ENCODE results near the gene SMAD5. TPM values are rescaled to one million over a fixed set of nuclear protein-coding genes. Genes with fewer than 3 reads are reported as not detected.

Gene SMAD5
- 10 to 100 TPM; 63.7 to 77.8 (median 66.5) TPM for polyA plus RNA-seq (ENCODE audit: insufficient read length in 4 of 4)

GRCh38 chr5:136132557-136133221, at the start of gene SMAD5:
Gene SMAD5 (plus strand): TSS chr5:136132845. CDS start chr5:136153761, 20,916 bp downstream.
- DNase-seq (ENCODE audit: low read depth in 4 of 4, low spot score in 2 of 4) = peak; percentile 83 to 95 (median 93)

- DNase-seq (ENCODE audit: low read depth in 4 of 4, low spot score in 2 of 4) = no peak
Observed at GRCh38 chr5:136084698-136085097, 47.9 kb upstream of the SMAD5 start.

DNA sequence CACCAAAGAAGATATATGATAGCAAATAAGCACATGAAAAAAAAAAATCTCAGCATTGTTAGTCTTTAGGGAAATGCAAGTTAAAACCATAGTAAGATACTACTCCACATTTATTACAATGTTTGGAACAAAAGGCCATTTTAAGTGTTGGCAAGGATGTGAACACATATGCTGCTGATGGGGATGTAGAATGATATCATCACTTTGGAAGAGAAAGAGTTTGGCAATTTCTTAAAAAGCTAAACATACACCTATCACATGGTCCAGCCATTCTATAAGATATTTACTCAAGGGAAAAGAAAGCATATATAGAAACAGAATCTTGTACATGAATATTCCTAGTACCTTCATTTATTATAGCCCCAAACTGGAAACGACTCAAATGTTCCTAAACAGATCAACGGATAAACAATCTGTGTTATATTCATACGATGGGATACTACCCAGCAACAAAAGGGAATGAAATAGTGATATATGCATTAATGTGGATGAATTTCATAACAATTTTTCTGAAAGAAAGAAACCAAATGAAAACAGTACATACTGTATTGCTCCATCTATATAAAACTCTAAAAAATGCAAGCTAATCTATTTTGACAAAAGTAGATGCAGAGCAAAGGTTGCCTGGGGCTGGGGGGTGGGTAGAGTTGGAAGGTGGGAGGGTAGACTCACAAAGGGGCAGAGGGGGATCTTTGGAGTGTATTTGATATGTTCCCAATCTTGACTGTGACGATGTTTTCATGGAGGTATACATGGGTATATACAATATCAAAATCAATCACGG, 45.7 kb upstream of the SMAD5 start:
- DNase-seq (ENCODE audit: low read depth in 4 of 4, low spot score in 2 of 4) = no peak

DNA sequence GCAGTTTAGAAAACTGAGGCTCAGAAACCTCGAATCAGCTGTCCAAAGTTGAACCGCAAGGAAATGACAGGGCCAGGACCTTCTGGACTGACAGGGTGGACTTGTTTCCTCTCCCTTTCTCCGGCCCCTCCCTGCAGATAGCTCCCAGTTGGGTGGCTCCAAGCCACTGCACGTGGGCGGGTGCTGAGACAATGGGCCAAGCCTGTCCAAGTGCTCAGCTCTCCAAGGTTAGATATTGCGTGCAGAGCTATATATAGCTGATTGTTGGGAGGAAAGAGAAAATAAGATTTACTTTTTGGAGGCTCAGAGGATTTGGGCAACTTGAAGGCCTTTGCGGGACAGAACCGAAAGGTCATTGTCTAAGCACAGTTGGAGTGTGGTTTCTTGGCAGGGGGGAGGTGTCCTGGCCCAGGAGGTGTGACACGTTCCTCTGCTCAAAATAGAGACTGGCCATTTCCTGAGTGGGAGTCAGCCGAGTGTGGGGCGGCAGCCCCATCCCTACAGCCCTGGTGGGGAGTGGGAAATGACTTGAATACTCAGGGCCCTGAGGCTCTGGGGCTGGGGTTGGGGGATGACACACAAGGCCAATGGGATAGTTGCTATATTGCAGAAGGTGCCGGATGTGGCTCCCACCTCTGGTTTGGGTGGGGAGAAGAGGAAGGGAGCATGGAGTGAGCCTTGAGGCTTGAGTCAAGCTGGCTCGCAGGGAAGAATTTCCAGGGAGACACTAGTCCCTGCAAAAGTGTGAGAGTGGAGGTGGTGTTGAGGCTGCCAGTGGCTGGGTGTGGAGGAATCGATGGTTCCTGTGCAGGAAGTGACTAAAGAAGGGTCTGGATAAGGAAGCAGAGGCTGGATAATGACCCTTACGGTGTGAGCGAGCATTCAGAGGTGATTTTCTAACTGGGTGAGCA, 44.4 kb upstream of the SMAD5 start:
- DNase-seq (ENCODE audit: low read depth in 4 of 4, low spot score in 2 of 4) = no peak

- no peak for DNase-seq (ENCODE audit: low read depth in 4 of 4, low spot score in 2 of 4)
Observed at GRCh38 chr5:136089791-136090190, 42.9 kb upstream of the SMAD5 start.

DNA sequence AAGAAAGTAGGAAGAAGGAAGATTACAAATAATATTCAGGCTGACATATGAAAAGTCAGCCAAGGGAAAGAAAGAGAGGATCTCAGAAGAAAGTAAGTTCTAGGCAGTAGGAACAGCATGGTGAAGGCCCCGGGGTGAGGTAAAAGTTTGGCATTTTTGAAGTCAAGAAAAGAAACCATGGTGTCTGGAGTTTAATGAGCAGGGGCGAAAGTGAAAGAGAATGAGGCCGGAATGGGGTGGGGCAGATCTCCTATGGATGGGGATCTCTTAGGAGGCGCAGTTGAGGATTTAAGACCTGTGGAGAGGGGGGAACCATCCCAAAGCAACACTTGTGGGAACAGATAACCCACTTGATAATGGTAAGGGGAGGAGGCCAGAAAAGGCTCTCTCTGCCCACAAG, 42.3 kb upstream of the SMAD5 start:
- no peak for DNase-seq (ENCODE audit: low read depth in 4 of 4, low spot score in 2 of 4)

DNA sequence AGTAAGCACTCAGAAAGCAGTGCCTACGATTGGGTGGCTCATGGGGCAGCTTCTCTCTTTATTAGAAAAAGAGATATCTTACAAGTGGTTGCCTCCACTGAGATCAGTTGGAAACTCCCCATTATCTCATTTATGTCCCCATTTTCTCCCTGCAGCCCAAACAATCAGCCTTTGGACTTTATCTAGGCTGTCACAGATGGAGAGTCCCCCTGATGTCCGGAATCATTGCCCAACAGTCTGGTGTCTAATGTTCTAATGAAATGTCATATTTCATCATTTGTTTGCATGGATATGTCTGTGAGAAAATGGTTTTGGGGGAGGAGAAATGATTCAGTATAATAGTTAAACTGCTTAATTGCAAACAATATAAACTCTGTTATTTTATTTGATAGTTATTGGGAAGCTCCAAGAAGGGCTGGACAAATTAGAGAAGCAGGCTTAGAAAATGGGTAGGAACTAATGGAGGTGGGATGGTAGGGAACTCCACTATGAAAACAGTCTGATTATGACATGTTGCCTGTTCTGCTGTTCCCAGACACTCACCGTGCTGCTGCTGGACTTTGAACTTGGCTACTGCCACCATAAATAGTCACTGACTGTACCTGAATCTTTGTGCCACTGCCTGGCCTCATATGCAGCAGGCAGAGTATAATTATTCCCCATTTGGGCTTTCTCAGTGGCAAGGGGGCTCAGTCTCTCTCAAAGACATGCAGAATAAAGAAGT, 38.3 kb upstream of the SMAD5 start:
- no peak for DNase-seq (ENCODE audit: low read depth in 4 of 4, low spot score in 2 of 4)

DNA sequence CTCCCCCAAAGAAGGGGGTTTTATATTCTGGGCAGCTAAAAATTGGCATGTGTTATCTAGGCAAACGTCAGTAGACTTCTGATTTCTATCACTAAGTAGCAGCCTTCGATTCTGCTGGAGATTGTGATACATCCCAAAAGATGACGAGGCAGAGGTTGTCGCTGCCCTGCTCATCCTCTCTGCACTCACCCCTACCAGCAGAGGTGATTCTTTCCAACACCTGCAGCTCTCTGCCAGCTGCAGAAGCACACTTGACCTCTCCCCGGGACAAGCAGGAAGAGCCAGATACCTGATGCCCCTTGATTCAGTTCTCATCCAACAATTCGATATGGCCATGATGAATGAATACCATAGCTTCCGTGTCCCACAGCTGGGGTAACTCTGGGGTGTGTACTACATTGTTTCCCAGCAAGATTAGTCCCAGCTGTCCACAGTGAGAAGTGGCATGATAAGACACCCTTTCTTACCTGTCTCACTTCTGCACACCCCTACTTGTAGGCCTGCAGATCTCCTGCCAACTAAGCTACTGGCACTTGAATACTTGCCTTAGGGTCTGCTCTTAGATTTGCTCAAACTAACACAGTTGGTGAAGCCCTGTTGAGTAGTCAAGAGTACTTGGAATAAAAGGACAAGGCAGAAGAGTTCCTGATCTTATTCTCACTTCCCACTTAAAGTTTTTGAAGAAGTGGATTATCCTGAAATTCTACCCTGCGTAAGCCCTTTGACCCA, 37.6 kb upstream of the SMAD5 start:
- DNase-seq (ENCODE audit: low read depth in 4 of 4, low spot score in 2 of 4) = no peak

DNA sequence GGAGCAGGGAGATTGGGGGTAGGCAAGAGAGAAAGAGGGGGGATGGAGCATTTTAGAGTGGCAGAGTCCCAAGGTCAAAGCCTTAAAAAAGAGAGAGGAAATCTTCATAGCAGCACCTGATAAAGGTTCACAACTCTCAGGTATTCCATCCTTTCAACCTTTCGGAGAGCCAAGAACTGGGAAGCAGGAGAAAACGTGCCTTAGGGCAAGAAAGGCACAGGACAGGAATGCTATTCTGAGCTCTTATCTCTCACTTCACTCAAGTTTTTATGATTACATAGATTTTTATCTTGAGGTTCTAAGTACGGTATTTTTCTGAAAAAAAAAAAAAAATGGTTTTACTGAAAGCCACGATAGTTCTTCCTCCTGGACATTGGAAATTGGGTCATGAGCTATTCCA, 34.5 kb upstream of the SMAD5 start:
- DNase-seq (ENCODE audit: low read depth in 4 of 4, low spot score in 2 of 4) = no peak

DNA sequence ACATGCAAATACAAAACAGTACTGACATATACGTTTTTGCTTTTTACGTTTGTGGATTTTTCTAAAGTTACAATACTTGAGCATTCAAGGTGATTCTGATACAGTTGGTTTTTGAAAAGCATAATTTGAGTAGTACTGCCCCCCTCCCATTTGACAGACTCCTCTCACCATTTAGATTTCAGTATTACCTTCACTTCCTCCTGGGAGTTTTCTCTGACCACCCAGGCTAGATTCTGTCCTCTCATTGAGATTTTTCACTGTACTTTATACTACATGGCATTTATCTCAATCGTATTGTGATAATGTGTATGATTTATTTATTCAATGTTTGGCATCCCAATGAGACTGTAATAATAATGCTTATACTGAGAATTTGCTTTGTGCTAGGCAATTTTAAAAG, 32.8 kb upstream of the SMAD5 start:
- DNase-seq (ENCODE audit: low read depth in 4 of 4, low spot score in 2 of 4) = no peak

DNA sequence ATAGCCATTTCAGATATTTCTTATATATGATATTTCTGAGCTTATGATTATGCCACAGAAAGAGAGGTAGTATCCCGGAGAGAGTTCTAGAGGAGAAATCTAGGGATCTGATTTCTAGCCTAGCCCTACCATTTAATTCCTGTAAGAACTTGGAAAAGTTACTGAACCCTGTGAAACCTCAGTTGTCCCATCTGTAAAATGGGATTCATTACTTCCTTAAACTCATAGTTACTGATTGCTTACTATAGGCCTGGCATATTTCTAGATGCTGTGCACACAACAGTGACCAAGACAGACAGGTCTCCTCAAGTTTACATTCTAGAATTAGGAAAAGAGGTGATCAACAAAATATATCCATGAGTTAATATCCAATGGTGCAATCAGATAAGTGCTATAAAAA, 30.8 kb upstream of the SMAD5 start:
- DNase-seq (ENCODE audit: low read depth in 4 of 4, low spot score in 2 of 4) = no peak

- no peak for DNase-seq (ENCODE audit: low read depth in 4 of 4, low spot score in 2 of 4)
Observed at GRCh38 chr5:136103118-136103517, 29.5 kb upstream of the SMAD5 start.

DNA sequence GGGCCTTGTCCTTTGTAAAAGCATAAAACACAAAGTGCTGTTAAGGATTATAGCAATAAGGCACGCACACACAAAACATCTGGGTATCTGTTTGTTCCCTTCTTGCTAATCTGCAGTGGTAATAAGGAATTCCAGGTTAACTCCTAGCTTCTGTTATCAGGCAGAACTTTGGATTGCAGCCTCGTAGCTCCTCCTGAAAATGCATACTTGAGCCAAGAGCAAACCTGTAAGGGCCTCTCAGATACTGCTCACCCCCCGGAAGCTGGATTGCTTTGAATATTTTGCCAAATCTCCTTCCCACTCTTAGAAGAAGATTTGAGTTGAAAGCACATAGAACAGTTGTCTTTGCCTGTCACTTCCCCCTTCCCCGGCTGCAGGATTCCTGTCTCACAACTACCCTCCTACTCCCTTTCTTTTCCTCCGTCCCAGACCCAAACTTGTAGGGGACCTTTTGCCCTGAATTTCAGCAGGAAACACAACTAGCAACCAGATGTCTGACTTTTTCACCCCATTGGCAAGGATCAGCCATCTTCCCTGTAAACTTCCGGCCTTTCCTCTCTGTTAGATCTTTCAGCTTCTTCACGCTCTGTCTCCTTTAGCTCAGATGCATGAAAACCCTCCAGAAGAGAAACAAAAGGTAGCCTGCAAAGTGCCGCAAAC, 28.2 kb upstream of the SMAD5 start:
- DNase-seq (ENCODE audit: low read depth in 4 of 4, low spot score in 2 of 4) = no peak

- no peak for DNase-seq (ENCODE audit: low read depth in 4 of 4, low spot score in 2 of 4)
Observed at GRCh38 chr5:136106351-136107031, 26.2 kb upstream of the SMAD5 start.

- no peak for DNase-seq (ENCODE audit: low read depth in 4 of 4, low spot score in 2 of 4)
Observed at GRCh38 chr5:136108180-136108611, 24.4 kb upstream of the SMAD5 start.

DNA sequence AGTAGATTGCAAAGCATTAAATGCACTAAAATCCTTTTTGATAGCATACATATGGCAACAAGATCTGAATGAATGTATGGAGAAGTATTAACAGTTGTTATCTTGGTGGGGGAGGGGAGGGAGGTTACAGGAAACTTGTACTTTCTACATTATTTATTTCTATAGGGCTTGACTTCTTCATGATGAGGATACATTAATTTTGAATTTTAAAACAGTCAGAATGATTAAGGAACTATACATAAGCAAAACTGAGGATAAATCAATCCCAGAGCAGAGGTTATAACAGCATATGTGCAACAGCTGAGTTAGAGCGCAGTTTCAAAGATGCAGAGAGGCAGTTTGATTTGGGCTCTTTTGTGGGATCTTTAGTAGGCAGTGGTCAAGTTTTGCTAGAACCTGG, 23.9 kb upstream of the SMAD5 start:
- no peak for DNase-seq (ENCODE audit: low read depth in 4 of 4, low spot score in 2 of 4)

GRCh38 chr5:136109453-136110135, 23.1 kb upstream of the SMAD5 start:
- DNase-seq (ENCODE audit: low read depth in 4 of 4, low spot score in 2 of 4) = no peak

GRCh38 chr5:136113606-136114005, 19.0 kb upstream of the SMAD5 start:
- DNase-seq (ENCODE audit: low read depth in 4 of 4, low spot score in 2 of 4) = no peak

Measured in left renal cortex interstitium (tissue), 4 donors.